A549 treated with Hydrocortisone at 1 μM for 4 hours (cell line): ENCODE measurements around the gene TCEAL4. TPM values are rescaled to one million over a fixed set of nuclear protein-coding genes. Genes with fewer than 3 reads are reported as not detected.

ENCODE experiments used
- total RNA-seq: library from RNA; stranded (reverse); fragments of 200-300 nt; extraction: Qiagen RNA extraction; gene quantifications from 5 replicates; pipeline ENCODE4 v1.2.3, GENCODE V29; 2022

TCEAL4 gene
- 111 to 157 TPM (median 119 TPM) in 5 replicates for total RNA-seq

GRCh38 chrX:103585411-103586313 lies at the start of gene TCEAL4:
TSS of gene TCEAL4 (plus strand) at chrX:103585515. CDS start at chrX:103586676, 1,161 bp downstream.

GRCh38 chrX:103607364-103608305 lies 22.3 kb downstream of the TCEAL4 start, which contains the start of gene TCEAL3:
TSS of gene TCEAL3 (plus strand) at chrX:103607963. CDS start at chrX:103609065, 1,102 bp downstream.

GRCh38 chrX:103628386-103629317 lies 43.3 kb downstream of the TCEAL4 start, which contains the start of gene TCEAL1:
TSS of gene TCEAL1 (plus strand) at chrX:103628975. CDS start at chrX:103629917, 942 bp downstream.

Other genes with a start within 250 kb of the TCEAL4 start
- 87.2 to 150 TPM (median 94.3 TPM) in 5 replicates for gene TCEAL9, start 229.0 kb upstream of the TCEAL4 start, total RNA-seq
- gene BEX3, start 209.0 kb upstream of the TCEAL4 start, total RNA-seq: 224 to 269 TPM (median 256 TPM) in 5 replicates
- gene RAB40A, start 66.0 kb upstream of the TCEAL4 start, total RNA-seq: 0.06 TPM in 3 of 5 replicates, not detected in the others
- 15.7 to 22.2 TPM (median 17.1 TPM) in 5 replicates for gene TCEAL3, start 22.4 kb downstream of the TCEAL4 start, total RNA-seq
- gene TCEAL1, start 43.5 kb downstream of the TCEAL4 start, total RNA-seq: 33.9 to 44.2 TPM (median 38.3 TPM) in 5 replicates
- 451 to 1,193 TPM (median 498 TPM) in 5 replicates for gene MORF4L2, start 101.2 kb downstream of the TCEAL4 start, total RNA-seq
- gene TMEM31, start 125.4 kb downstream of the TCEAL4 start, total RNA-seq: 0.21 TPM in 1 of 5 replicates, not detected in the others
- not detected in 5 replicates for gene PLP1, start 191.3 kb downstream of the TCEAL4 start, total RNA-seq
- 0.02 to 0.05 TPM (median 0.05 TPM) in 4 of 5 replicates, not detected in the other for gene RAB9B, start 246.7 kb downstream of the TCEAL4 start, total RNA-seq